Endothelial cell of umbilical vein (primary cell): ENCODE measurements around the gene SEC11A. TPM values are rescaled to one million over a fixed set of nuclear protein-coding genes. Genes with fewer than 3 reads are reported as not detected.

Experiments
- BruUV-seq: library from RNA; stranded (reverse); fragments of 400-500 nt; replicated peaks from 2 replicates; lab custom pipeline; 2021; lab: Mats Ljungman, UMichigan
- CTCF ChIA-PET: fragments of 300-600, 350-600 bp; sonication (Branson Sonifier 250); formaldehyde crosslinking; loops from one replicate; lab custom pipeline; 2021; ENCODE audit warnings: antibody characterized with exemption, inconsistent platforms; lab: Charles Lee
- POLR2A ChIA-PET: fragments of 300-600, 350-600 bp; sonication (Branson Sonifier 250); formaldehyde crosslinking; loops from one replicate; lab custom pipeline; 2021; ENCODE audit warnings: antibody characterized with exemption, inconsistent platforms; lab: Charles Lee
- DNase-seq: peaks from one replicate; pipeline ENCODE4 v3.0.0-alpha.2; 2011; ENCODE audit warnings: low read depth, low spot score
- FAIRE-seq: peaks from 2 replicates; lab custom pipeline; 2011; peaks lifted over from hg19 to GRCh38; lab: Jason Lieb, UNC
- H2AFZ ChIP-seq: 2 replicates; pipeline ENCODE4 v1.6.0; 2012; ENCODE audit warnings: low read depth, low read length, control low read depth, inconsistent platforms
- H3K27ac ChIP-seq: 2 replicates; pipeline ENCODE4 v1.5.1; 2011; ENCODE audit warnings: low read depth, mild to moderate bottlenecking, control low read depth, low read length, moderate library complexity; ENCODE audit not compliant: insufficient read depth
- H3K27me3 ChIP-seq, 2 experiments: 2 replicates each; pipeline versions ENCODE4 v1.6.0 to v1.6.1; 2011; ENCODE audit warnings: low read length in 2 of 2, mixed read lengths in 1 of 2; ENCODE audit not compliant: control insufficient read depth in 2 of 2, insufficient read depth in 2 of 2
- H3K36me3 ChIP-seq, 2 experiments: 2 replicates in 1 of 2; 3 replicates in 1 of 2; pipeline ENCODE4 v1.5.1; 2011; ENCODE audit warnings: low read length in 2 of 2, mild to moderate bottlenecking in 1 of 2, moderate library complexity in 1 of 2; ENCODE audit not compliant: control insufficient read depth in 2 of 2, insufficient read depth in 2 of 2; ENCODE audit errors: extremely low read depth in 1 of 2
- H3K4me1 ChIP-seq: 3 replicates; pipeline ENCODE4 v1.5.1; 2011; ENCODE audit warnings: mild to moderate bottlenecking, low read length; ENCODE audit not compliant: control insufficient read depth, insufficient read depth; ENCODE audit errors: extremely low read depth
- H3K4me2 ChIP-seq: 2 replicates; pipeline ENCODE4 v1.6.1; 2011; ENCODE audit warnings: low read length, control low read depth, mixed read lengths; ENCODE audit not compliant: insufficient read depth
- H3K4me3 ChIP-seq, 3 experiments: fragments of 200-600 bp in 1 of 3; sonication (generic), shearing (Covaris generic) in 1 of 3; replicated peaks in 1 of 3; 2 replicates each; pipeline ENCODE4 v1.5.1; 2011 to 2016; ENCODE audit warnings: control low read depth in 3 of 3, low read length in 3 of 3, mild to moderate bottlenecking in 2 of 3, inconsistent platforms in 1 of 3, low read depth in 1 of 3, moderate library complexity in 1 of 3; ENCODE audit not compliant: insufficient read depth in 1 of 3
- H3K79me2 ChIP-seq: 2 replicates; pipeline ENCODE4 v1.6.0; 2012; ENCODE audit warnings: low read length, inconsistent platforms; ENCODE audit not compliant: control insufficient read depth, insufficient read depth
- H3K9ac ChIP-seq: replicated peaks from 2 replicates; pipeline ENCODE3; 2011; ENCODE audit warnings: low read length, control low read depth; ENCODE audit not compliant: insufficient read depth; ENCODE audit errors: extremely low read depth
- H3K9me1 ChIP-seq: replicated peaks from 3 replicates; pipeline ENCODE4 v1.6.0; 2011; ENCODE audit warnings: mild to moderate bottlenecking, low read length; ENCODE audit not compliant: control insufficient read depth, insufficient read depth; ENCODE audit errors: extremely low read depth
- H3K9me3 ChIP-seq: replicated peaks from 2 replicates; pipeline ENCODE4 v1.5.1; 2012; ENCODE audit warnings: low read length, inconsistent platforms; ENCODE audit not compliant: control insufficient read depth, insufficient read depth
- H4K20me1 ChIP-seq: replicated peaks from 2 replicates; pipeline ENCODE3; 2011; ENCODE audit warnings: mild to moderate bottlenecking, low read length; ENCODE audit not compliant: control insufficient read depth, insufficient read depth; ENCODE audit errors: extremely low read depth
- CTCF ChIP-seq, 2 donors: IDR thresholded peaks; 1 replicate in 1 of 2; 2 replicates in 1 of 2; pipeline ENCODE4 v1.5.1; 2011; ENCODE audit warnings: low read length in 2 of 2, mild to moderate bottlenecking in 2 of 2, moderate library complexity in 2 of 2, control low read depth in 1 of 2, inconsistent platforms in 1 of 2, low read depth in 1 of 2; ENCODE audit not compliant: insufficient read depth in 1 of 2; ENCODE audit errors: extremely low read depth in 1 of 2
- EZH2 ChIP-seq: IDR thresholded peaks from 2 replicates; pipeline ENCODE4 v1.6.1; 2012; ENCODE audit warnings: borderline replicate concordance, low read depth, mild to moderate bottlenecking, moderate library complexity, low read length, inconsistent platforms; ENCODE audit not compliant: severe bottlenecking
- FOS ChIP-seq: IDR thresholded peaks from 2 replicates; pipeline ENCODE4 v1.6.1; 2011; ENCODE audit warnings: mild to moderate bottlenecking, low read length, moderate library complexity, borderline replicate concordance; ENCODE audit not compliant: insufficient read depth
- GATA2 ChIP-seq: IDR thresholded peaks from 2 replicates; pipeline ENCODE4 v1.7.0; 2011; ENCODE audit warnings: low read depth, mild to moderate bottlenecking, moderate library complexity, mixed read lengths, low read length; ENCODE audit not compliant: insufficient read length, insufficient read depth
- JUN ChIP-seq: IDR thresholded peaks from 2 replicates; pipeline ENCODE4 v1.6.1; 2011; ENCODE audit warnings: borderline replicate concordance, low read depth; ENCODE audit not compliant: insufficient read length, insufficient read depth
- MAX ChIP-seq: IDR thresholded peaks from 2 replicates; pipeline ENCODE4 v1.6.1; 2011; ENCODE audit not compliant: insufficient read depth, insufficient read length
- MYC ChIP-seq: IDR thresholded peaks from one replicate; pipeline ENCODE4 v1.6.1; 2011; ENCODE audit warnings: mild to moderate bottlenecking, low read depth, low read length
- POLR2A ChIP-seq: IDR thresholded peaks from 2 replicates; pipeline ENCODE4 v1.6.1; 2012; ENCODE audit warnings: low read depth, mild to moderate bottlenecking, control low read depth, low read length
- POLR2AphosphoS5 ChIP-seq: IDR thresholded peaks from 2 replicates; pipeline ENCODE4 v1.6.1; 2012; ENCODE audit warnings: low read depth, mild to moderate bottlenecking, control low read depth, low read length, moderate library complexity; ENCODE audit not compliant: insufficient read depth
- dilution Hi-C: fragments of 300-500 bp; cut with MboI; formaldehyde crosslinking; loops from one replicate; pipeline ENCODE4 v1.15.0; 2019; ENCODE audit warnings: low sequenced_read_pairs; ENCODE audit not compliant: extremely low pct_ligation_motif_present
- intact Hi-C: fragments of 100-400 bp; cut with micrococcal nuclease; formaldehyde crosslinking; loops from one replicate; pipeline ENCODE4 v1.10.0; 2022
- polyA plus RNA-seq, 4 experiments: library from polyadenylated mRNA; depleted of rRNA in 3 of 4; stranded (reverse) in 3 of 4; unstranded in 1 of 4; fragments of >200 nt; gene quantifications; 2 replicates each; pipeline versions ENCODE4 v1.2.1 to v1.2.3, GENCODE V29; 2011 to 2012; ENCODE audit warnings: missing spikeins in 1 of 4
- total RNA-seq: library from RNA; stranded (reverse); gene quantifications from 2 replicates; pipeline ENCODE4 v1.2.3, GENCODE V29; 2021

SEC11A gene
- total and polyA plus RNA-seq, 2 donors (not counting 3 experiments of a cell fraction or from before 2014, with no cell fraction given) = 189 to 204 TPM

GRCh38 chr15:84703808-84704207, 12.1 kb downstream of the SEC11A start:
- DNase-seq (no peak), FAIRE-seq (no peak)
- no peaks in the 10 kb centered on the region for H3K27me3 ChIP-seq
- BruUV-seq = no TSS peak
- H3K36me3 ChIP-seq = no peaks in the 10 kb centered on the region
- H3K79me2 ChIP-seq = peaks cover 92% of the 10 kb centered on the region
- no peaks in the 10 kb centered on the region for H3K9me3 ChIP-seq
- no peak overlapping the region for H3K4me3 ChIP-seq
- H3K9me1 ChIP-seq = no peaks in the 10 kb centered on the region
- CTCF ChIA-PET = interaction anchor here (0.8 to 1.5 kb wide), 4 partner anchors 10 to 29 kb away, joined by 3 to 4 read pairs (median 3); partner anchors contain the start of gene SEC11A
- POLR2A ChIA-PET = no interaction called here
- H3K4me1 ChIP-seq = no peaks in the 10 kb centered on the region
- dilution Hi-C loops = no loop called here
- no peak overlapping the region for H2AFZ ChIP-seq
- H4K20me1 ChIP-seq = peaks cover 7% of the 10 kb centered on the region
- H3K4me2 ChIP-seq = no peak overlapping the region
- no peak overlapping the region for H3K27ac ChIP-seq
- intact Hi-C loops = no loop called here
- no peak overlapping the region for H3K9ac ChIP-seq
- TF ChIP-seq FOS = no peak
- TF ChIP-seq EZH2 = no peak
- no peak for TF ChIP-seq CTCF (IDR thresholded peaks at IDR 0.05; ENCODE audit: extremely low read depth in 1 of 2, insufficient read depth in 1 of 2, low read depth in 1 of 2, low read length in 2 of 2)
- no peak for TF ChIP-seq MYC
- TF ChIP-seq POLR2A = no peak
- TF ChIP-seq POLR2AphosphoS5 = no peak
- no peak for TF ChIP-seq GATA2
- TF ChIP-seq JUN = no peak
- TF ChIP-seq MAX = no peak
